Mesendoderm (in vitro differentiated cells): ENCODE measurements around the gene SCCPDH.

Experiments used
- DNase-seq: peaks from one replicate; pipeline ENCODE4 v3.0.0; 2013
- H2AK5ac ChIP-seq: 2 replicates; pipeline ENCODE4 v1.6.1; 2013; ENCODE audit warnings: low read length, inconsistent platforms
- H2BK120ac ChIP-seq: 2 replicates; pipeline ENCODE4 v1.6.1; 2013; ENCODE audit warnings: low read depth, mild to moderate bottlenecking, low read length, moderate library complexity, mixed read lengths
- H2BK15ac ChIP-seq: replicated peaks from 2 replicates; pipeline ENCODE4 v1.6.1; 2013; ENCODE audit warnings: low read depth, mild to moderate bottlenecking, moderate library complexity
- H2BK5ac ChIP-seq: 2 replicates; pipeline ENCODE4 v1.6.1; 2013; ENCODE audit warnings: low read length, inconsistent platforms
- H3K18ac ChIP-seq: 2 replicates; pipeline ENCODE4 v1.6.1; 2013; ENCODE audit warnings: mild to moderate bottlenecking, low read length, mixed read lengths
- H3K23ac ChIP-seq: one replicate; pipeline ENCODE4 v1.6.1; 2013; ENCODE audit warnings: low read length
- H3K27ac ChIP-seq: 2 replicates; pipeline ENCODE4 v1.5.1; 2013; ENCODE audit warnings: low read depth, mild to moderate bottlenecking, inconsistent platforms, low read length, moderate library complexity
- H3K27me3 ChIP-seq: 2 replicates; pipeline ENCODE4 v1.6.1; 2013; ENCODE audit warnings: low read length, control low read depth, mild to moderate bottlenecking, inconsistent platforms; ENCODE audit not compliant: insufficient read depth, poor library complexity
- H3K36me3 ChIP-seq: 2 replicates; pipeline ENCODE4 v1.6.1; 2013; ENCODE audit warnings: low read length, inconsistent platforms; ENCODE audit not compliant: control insufficient read depth, insufficient read depth
- H3K4ac ChIP-seq: one replicate; pipeline ENCODE4 v1.6.1; 2013; ENCODE audit warnings: low read depth, mild to moderate bottlenecking, low read length, moderate library complexity
- H3K4me1 ChIP-seq: 2 replicates; pipeline ENCODE4 v1.6.1; 2013; ENCODE audit warnings: low read depth, low read length, inconsistent platforms; ENCODE audit not compliant: control insufficient read depth
- H3K4me2 ChIP-seq: 2 replicates; pipeline ENCODE4 v1.6.1; 2013; ENCODE audit warnings: low read length
- H3K4me3 ChIP-seq: 2 replicates; pipeline ENCODE4 v1.5.1; 2013; ENCODE audit warnings: mild to moderate bottlenecking, low read length
- H3K56ac ChIP-seq: one replicate; pipeline ENCODE4 v1.6.1; 2013; ENCODE audit warnings: low read length
- H3K79me1 ChIP-seq: 2 replicates; pipeline ENCODE4 v1.6.1; 2013; ENCODE audit warnings: low read length, inconsistent platforms
- H3K79me2 ChIP-seq: 2 replicates; pipeline ENCODE4 v1.6.1; 2013; ENCODE audit warnings: mild to moderate bottlenecking, low read length; ENCODE audit not compliant: control insufficient read depth, insufficient read depth
- H3K9ac ChIP-seq: 2 replicates; pipeline ENCODE4 v1.6.1; 2013; ENCODE audit warnings: low read length, inconsistent platforms
- H4K5ac ChIP-seq: one replicate; pipeline ENCODE4 v1.6.1; 2013; ENCODE audit warnings: low read length
- H4K8ac ChIP-seq: one replicate; pipeline ENCODE4 v1.6.1; 2013; ENCODE audit warnings: low read depth, mild to moderate bottlenecking, control low read depth, low read length, moderate library complexity
- WGBS: extraction: QIAGEN DNeasy Blood & Tissue Kit; methylation state at CpG from one replicate; pipeline ENCODE4 v1.1.7; 2013; ENCODE audit warnings: low lambda C conversion rate, missing lambda C conversion rate; ENCODE audit not compliant: insufficient coverage; ENCODE audit errors: extremely low coverage; 5-methylcytosine and 5-hydroxymethylcytosine counted together

SCCPDH gene

DNA sequence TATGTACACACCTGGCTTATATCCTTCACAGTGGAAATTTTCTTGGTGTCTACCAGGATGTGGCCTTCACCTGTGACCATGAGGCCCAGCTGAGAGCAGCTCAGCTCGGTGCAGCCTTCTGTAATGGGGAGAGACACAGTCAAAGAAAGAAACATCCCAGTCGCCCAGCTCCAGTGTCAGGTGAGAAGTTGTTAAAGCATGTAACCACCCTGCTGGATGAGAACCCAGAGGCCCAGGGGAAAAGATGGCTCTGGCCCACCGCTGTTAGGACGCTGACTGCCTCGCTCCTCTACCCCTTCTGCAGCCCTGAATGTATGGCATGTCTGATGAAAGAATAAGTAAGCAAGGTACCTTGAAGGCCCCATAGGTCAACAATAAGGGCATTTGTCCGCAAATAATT, 52.7 kb downstream of the SCCPDH start:
- no peak overlapping the region for H3K4me2 ChIP-seq
- H3K36me3 ChIP-seq: no peaks in the 10 kb centered on the region
- no peak overlapping the region for H3K27ac ChIP-seq
- H3K4ac ChIP-seq: no peak overlapping the region
- H3K56ac ChIP-seq: no peak overlapping the region
- H4K5ac ChIP-seq: no peak overlapping the region
- H3K27me3 ChIP-seq: no peaks in the 10 kb centered on the region
- no peak for DNase-seq
- H3K23ac ChIP-seq: no peak overlapping the region
- no peak overlapping the region for H4K8ac ChIP-seq
- no peak overlapping the region for H3K18ac ChIP-seq
- H3K79me2 ChIP-seq: no peaks in the 10 kb centered on the region
- H3K79me1 ChIP-seq: no peaks in the 10 kb centered on the region
- H3K9ac ChIP-seq: no peak overlapping the region
- no peak overlapping the region for H2BK5ac ChIP-seq
- no peaks in the 10 kb centered on the region for H3K4me1 ChIP-seq
- no peak overlapping the region for H2BK120ac ChIP-seq
- WGBS: no CpG with 5 or more reads among the region's 6 CpGs
- H2BK15ac ChIP-seq: no peak overlapping the region
- H3K4me3 ChIP-seq: no peak overlapping the region
- H2AK5ac ChIP-seq: no peak overlapping the region

DNA sequence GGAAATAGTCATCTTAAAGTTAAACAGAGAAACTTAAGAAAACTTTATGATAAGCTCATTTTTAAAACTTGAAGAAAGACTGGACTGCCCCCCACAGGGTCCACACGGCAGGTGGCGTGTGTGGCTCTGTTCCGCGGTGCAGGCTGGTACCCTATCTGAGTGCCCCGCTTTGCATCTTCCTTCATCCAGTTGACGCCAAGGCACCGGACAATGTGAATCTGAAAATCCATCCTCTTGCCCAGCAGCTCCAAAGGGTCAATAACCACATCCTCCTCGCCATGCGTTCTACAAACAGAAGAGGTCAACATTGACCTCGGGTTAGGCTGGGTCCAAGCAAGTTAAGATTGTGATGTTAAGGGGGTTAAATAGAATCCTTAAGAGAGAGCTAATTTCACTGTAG, 54.5 kb downstream of the SCCPDH start:
- Histone ChIP-seq H3K4me2 (no peak overlapping the region), H4K5ac (no peak overlapping the region), H2AK5ac (no peak overlapping the region), H4K8ac (no peak overlapping the region), H3K79me2 (no peaks in the 10 kb centered on the region), H3K36me3 (no peaks in the 10 kb centered on the region), H3K4me1 (no peaks in the 10 kb centered on the region), H3K56ac (no peak overlapping the region), H3K79me1 (no peaks in the 10 kb centered on the region), H3K27me3 (no peaks in the 10 kb centered on the region), H2BK15ac (no peak overlapping the region), H3K4ac (no peak overlapping the region), H3K27ac (no peak overlapping the region), H3K4me3 (no peak overlapping the region), H2BK120ac (no peak overlapping the region), H3K23ac (no peak overlapping the region), H2BK5ac (no peak overlapping the region), H3K9ac (no peak overlapping the region), H3K18ac (no peak overlapping the region)
- no peak for DNase-seq
- WGBS: no CpG with 5 or more reads among the region's 10 CpGs

DNA sequence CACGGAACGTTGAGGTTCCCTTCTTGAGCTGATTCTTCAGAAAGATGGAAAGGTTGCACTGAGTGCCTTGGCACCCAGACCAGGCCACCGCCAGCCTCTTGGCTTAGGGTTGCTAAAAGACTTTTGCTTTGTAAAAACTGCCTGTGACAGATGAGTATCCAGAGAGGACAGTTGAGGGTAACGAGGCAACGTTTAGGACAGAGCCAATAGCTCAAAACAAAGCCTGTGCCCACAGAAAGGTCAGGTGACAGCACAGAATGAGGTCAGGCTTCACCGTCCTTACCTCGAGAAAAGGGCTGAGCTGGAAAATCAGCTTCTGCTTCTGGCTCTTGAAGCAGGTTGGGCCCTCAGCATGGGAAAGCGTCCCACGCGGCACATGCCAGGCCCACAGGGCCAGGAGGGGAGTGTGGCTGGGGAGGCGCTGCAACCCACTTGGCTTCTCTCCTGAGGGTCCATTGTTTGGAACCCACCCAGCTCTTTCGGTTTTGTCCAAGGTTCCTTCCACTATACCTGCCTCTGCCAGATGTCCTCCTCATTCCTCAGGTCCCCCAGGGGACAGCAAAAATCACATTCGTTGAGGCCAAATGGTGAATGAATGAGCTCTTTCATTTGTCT, 55.5 kb downstream of the SCCPDH start:
- no peak overlapping the region for H2BK120ac ChIP-seq
- no peak overlapping the region for H2BK15ac ChIP-seq
- no peak overlapping the region for H3K23ac ChIP-seq
- no peak overlapping the region for H3K4me2 ChIP-seq
- DNase-seq: no peak
- H2AK5ac ChIP-seq: no peak overlapping the region
- no peak overlapping the region for H3K18ac ChIP-seq
- no peaks in the 10 kb centered on the region for H3K79me1 ChIP-seq
- no peak overlapping the region for H4K5ac ChIP-seq
- no peak overlapping the region for H4K8ac ChIP-seq
- no peaks in the 10 kb centered on the region for H3K27me3 ChIP-seq
- no CpG with 5 or more reads among the region's 13 CpGs for WGBS
- no peak overlapping the region for H3K9ac ChIP-seq
- no peak overlapping the region for H3K4me3 ChIP-seq
- no peaks in the 10 kb centered on the region for H3K36me3 ChIP-seq
- no peak overlapping the region for H3K56ac ChIP-seq
- H3K4me1 ChIP-seq: no peaks in the 10 kb centered on the region
- H3K27ac ChIP-seq: no peak overlapping the region
- H2BK5ac ChIP-seq: no peak overlapping the region
- H3K79me2 ChIP-seq: no peaks in the 10 kb centered on the region
- no peak overlapping the region for H3K4ac ChIP-seq

DNA sequence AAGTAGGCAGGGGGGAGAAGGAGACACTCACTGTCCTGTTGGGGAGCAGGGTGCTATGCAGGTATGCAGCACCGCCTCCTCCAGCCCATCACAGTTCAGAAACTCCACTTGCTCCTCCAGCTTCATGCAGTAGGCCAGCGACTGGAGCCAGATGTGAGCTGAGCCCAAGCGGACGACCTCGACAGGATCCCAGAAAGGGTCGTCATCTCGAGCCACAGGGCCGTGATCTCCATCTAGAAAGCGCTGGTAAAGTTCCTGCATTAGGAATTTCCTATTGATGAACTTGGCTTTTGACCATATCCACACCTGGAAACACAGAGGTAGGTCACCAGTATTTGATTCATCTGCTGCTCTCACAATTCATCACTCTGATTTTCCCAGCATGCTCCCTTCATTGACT, 56.1 kb downstream of the SCCPDH start:
- no peak overlapping the region for H4K5ac ChIP-seq
- H3K27me3 ChIP-seq: no peaks in the 10 kb centered on the region
- no peak overlapping the region for H3K23ac ChIP-seq
- H2BK5ac ChIP-seq: no peak overlapping the region
- no peak overlapping the region for H3K9ac ChIP-seq
- H4K8ac ChIP-seq: no peak overlapping the region
- no peak overlapping the region for H2BK15ac ChIP-seq
- no peak overlapping the region for H3K56ac ChIP-seq
- no peak overlapping the region for H3K18ac ChIP-seq
- H3K4me2 ChIP-seq: no peak overlapping the region
- H3K27ac ChIP-seq: no peak overlapping the region
- H3K4ac ChIP-seq: no peak overlapping the region
- no CpG with 5 or more reads among the region's 9 CpGs for WGBS
- DNase-seq: no peak
- no peak overlapping the region for H3K4me3 ChIP-seq
- H2AK5ac ChIP-seq: no peak overlapping the region
- no peak overlapping the region for H2BK120ac ChIP-seq
- H3K79me2 ChIP-seq: no peaks in the 10 kb centered on the region
- no peaks in the 10 kb centered on the region for H3K36me3 ChIP-seq
- no peaks in the 10 kb centered on the region for H3K79me1 ChIP-seq
- no peaks in the 10 kb centered on the region for H3K4me1 ChIP-seq

DNA sequence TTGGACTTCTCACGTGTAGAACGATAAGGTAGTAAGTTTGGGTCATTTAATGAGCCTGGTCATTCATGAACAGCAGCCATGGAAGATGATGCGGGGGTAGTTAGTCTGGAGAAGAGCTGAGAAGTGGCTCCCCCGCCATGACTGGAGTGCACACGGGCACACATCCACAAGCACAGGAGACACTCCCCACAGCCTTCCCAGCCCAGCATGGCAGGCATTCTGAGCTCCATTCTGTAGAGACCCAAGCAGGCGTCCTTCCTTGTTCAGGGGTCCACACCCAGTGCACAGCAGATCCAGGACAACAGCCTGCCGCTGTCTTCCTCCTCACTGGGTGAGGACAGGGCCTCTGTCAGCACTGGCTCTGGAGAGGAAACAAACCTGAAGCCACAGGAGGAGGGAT, 57.0 kb downstream of the SCCPDH start:
- Histone ChIP-seq H3K9ac (no peak overlapping the region), H3K18ac (no peak overlapping the region), H2BK120ac (no peak overlapping the region), H2AK5ac (no peak overlapping the region), H3K79me1 (no peaks in the 10 kb centered on the region), H2BK15ac (no peak overlapping the region), H3K27me3 (no peaks in the 10 kb centered on the region), H3K4ac (no peak overlapping the region), H3K4me3 (no peak overlapping the region), H2BK5ac (no peak overlapping the region), H3K36me3 (no peaks in the 10 kb centered on the region), H3K79me2 (no peaks in the 10 kb centered on the region), H3K23ac (no peak overlapping the region), H4K5ac (no peak overlapping the region), H3K4me1 (no peaks in the 10 kb centered on the region), H3K56ac (no peak overlapping the region), H3K27ac (no peak overlapping the region), H3K4me2 (no peak overlapping the region), H4K8ac (no peak overlapping the region)
- no CpG with 5 or more reads among the region's 7 CpGs for WGBS
- DNase-seq: no peak
